Activated CD8-positive, alpha-beta memory T cell treated with anti-CD3 and anti-CD28 coated beads for 36 hours (primary cell): ENCODE results near the gene NUP35. TPM values are rescaled to one million over a fixed set of nuclear protein-coding genes. Genes with fewer than 3 reads are reported as not detected.

Experiments used
- CTCF ChIA-PET: fragments of 350-600 bp; sonication (Branson Sonifier 250); formaldehyde crosslinking; loops from one replicate; lab custom pipeline; 2021; ENCODE audit warnings: antibody characterized with exemption; lab: Charles Lee
- POLR2A ChIA-PET: fragments of 350-600 bp; sonication (Branson Sonifier 250); formaldehyde crosslinking; loops from one replicate; lab custom pipeline; 2021; ENCODE audit warnings: antibody characterized with exemption; lab: Charles Lee
- total RNA-seq, 2 experiments: library from RNA; stranded (reverse); gene quantifications; one replicate each; pipeline ENCODE4 v1.2.3, GENCODE V29; 2021

The NUP35 gene
- total RNA-seq, 2 experiments from 2014 or later, result 41.9 to 45.5 TPM

GRCh38 chr2:183193904-183194303 is 69.7 kb downstream of the NUP35 start:
- CTCF ChIA-PET, result no interaction called here

GRCh38 chr2:183195397-183195796 is 71.2 kb downstream of the NUP35 start:
- ChIA-PET CTCF (no interaction called here), POLR2A (no interaction called here)

More at GRCh38 chr2:183193904-183194303, 69.7 kb downstream of the NUP35 start:
- POLR2A ChIA-PET, result interaction anchor here (0.6 kb wide), 1 partner anchor 63 kb away, joined by 3 read pairs; no protein-coding TSS in a partner anchor

- ChIA-PET POLR2A (no interaction called here), CTCF (no interaction called here)
Observed at GRCh38 chr2:183195998-183196409, 71.8 kb downstream of the NUP35 start.

- CTCF ChIA-PET, result no interaction called here
- POLR2A ChIA-PET, result no interaction called here
Observed at GRCh38 chr2:183204397-183204796, 80.2 kb downstream of the NUP35 start.

GRCh38 chr2:183207110-183207509 is 82.9 kb downstream of the NUP35 start:
- POLR2A ChIA-PET, result no interaction called here
- CTCF ChIA-PET, result no interaction called here

- ChIA-PET CTCF (no interaction called here), POLR2A (no interaction called here)
Observed at GRCh38 chr2:183209395-183210028, 85.3 kb downstream of the NUP35 start.

Other genes starting within 250 kb of the NUP35 start
- gene NCKAP1, start 86.0 kb upstream of the NUP35 start, total RNA-seq, result 1 to 10 TPM; 7.1 to 7.5 TPM
- gene DUSP19, start 45.7 kb upstream of the NUP35 start, total RNA-seq, result 1 to 10 TPM; 3.4 to 3.6 TPM